K562 (cell line): ENCODE results near the gene COPS4. TPM values are rescaled to one million over a fixed set of nuclear protein-coding genes. Genes with fewer than 3 reads are reported as not detected.

Experiments used
- FOS ChIP-seq: IDR thresholded peaks from 3 replicates; pipeline ENCODE4 v1.6.1; 2011; ENCODE audit not compliant: insufficient read length; ENCODE audit errors: extremely low read depth
- HEY1 ChIP-seq: fragments of 250-450 bp; sonication (Bioruptor Pico); IDR thresholded peaks from 2 replicates; pipeline ENCODE4 v1.5.0; 2020; ENCODE audit warnings: mild to moderate bottlenecking, moderate library complexity, borderline replicate concordance
- NONO ChIP-seq, 2 experiments: fragments of 200-400 bp in 1 of 2; fragments of 450-650 bp in 1 of 2; formaldehyde crosslinking in 1 of 2; IDR thresholded peaks; 2 replicates each; pipeline ENCODE4 v1.6.1; 2017; ENCODE audit warnings: low read depth in 2 of 2, mild to moderate bottlenecking in 2 of 2, moderate library complexity in 2 of 2, low read length in 1 of 2
- ZBED1 ChIP-seq: IDR thresholded peaks from 2 replicates; pipeline ENCODE4 v1.6.1; 2014
- ZNF184 ChIP-seq: sonication (generic); formaldehyde crosslinking; IDR thresholded peaks from 2 replicates; pipeline ENCODE4 v1.5.0; 2020; ENCODE audit warnings: missing genetic modification reagents
- ZNF384 ChIP-seq: IDR thresholded peaks from 2 replicates; pipeline ENCODE4 v1.6.1; 2012; ENCODE audit warnings: low read depth, low read length, improper control_type of control experiment
- polyA plus RNA-seq, 8 experiments: library from polyadenylated mRNA; depleted of rRNA in 4 of 8; stranded (reverse) in 5 of 8; unstranded in 3 of 8; fragments of >200 nt; fragmentation: Nextera tagmentation in 2 of 8; fragmentation: Illumina TruSeq in 1 of 8; extraction: Ambion mirVana in 2 of 8; extraction: Trizol in 1 of 8; gene quantifications; 2 replicates each; pipeline versions ENCODE4 v1.2.1 to v1.2.3, GENCODE V29; 2011 to 2014; ENCODE audit warnings: inconsistent platforms in 1 of 8, missing spikeins in 1 of 8
- total RNA-seq, 7 experiments: library from RNA; depleted of rRNA in 6 of 7; stranded (reverse); fragments of >200 nt in 6 of 7; fragmentation: Illumina TruSeq in 2 of 7; extraction: Trizol in 2 of 7; gene quantifications; 2 replicates each; pipeline versions ENCODE4 v1.2.1 to v1.2.3, GENCODE V29; 2011 to 2021; ENCODE audit warnings: low replicate concordance in 1 of 7
- TF ChIP-seq, protein P1 (sequence below): fragments of 450-650 bp; IDR thresholded peaks from 2 replicates; pipeline ENCODE4 v1.6.1; 2018; ENCODE audit warnings: mild to moderate bottlenecking, low read depth; ENCODE audit not compliant: partially characterized antibody
- TF ChIP-seq, protein P2 (sequence below), 2 experiments: IDR thresholded peaks in 1 of 2; conservative IDR thresholded peaks in 1 of 2; 2 replicates each; pipeline ENCODE4 v1.6.1; 2016; ENCODE audit warnings: low read depth in 2 of 2, mild to moderate bottlenecking in 1 of 2, missing compliant biosample characterization in 1 of 2, missing genetic modification characterization in 1 of 2, moderate library complexity in 1 of 2
- TF ChIP-seq, protein P3 (sequence below): fragments of 250-450 bp; sonication (Bioruptor Pico); IDR thresholded peaks from 2 replicates; pipeline ENCODE4 v1.9.0; 2021; ENCODE audit warnings: mild to moderate bottlenecking, inconsistent platforms

Gene COPS4
- total and polyA plus RNA-seq, 9 of the 15 experiments (the other 6 are each of a cell fraction or from before 2014, with no cell fraction given) = 44.7 to 180 (median 70.9) TPM

DNA sequence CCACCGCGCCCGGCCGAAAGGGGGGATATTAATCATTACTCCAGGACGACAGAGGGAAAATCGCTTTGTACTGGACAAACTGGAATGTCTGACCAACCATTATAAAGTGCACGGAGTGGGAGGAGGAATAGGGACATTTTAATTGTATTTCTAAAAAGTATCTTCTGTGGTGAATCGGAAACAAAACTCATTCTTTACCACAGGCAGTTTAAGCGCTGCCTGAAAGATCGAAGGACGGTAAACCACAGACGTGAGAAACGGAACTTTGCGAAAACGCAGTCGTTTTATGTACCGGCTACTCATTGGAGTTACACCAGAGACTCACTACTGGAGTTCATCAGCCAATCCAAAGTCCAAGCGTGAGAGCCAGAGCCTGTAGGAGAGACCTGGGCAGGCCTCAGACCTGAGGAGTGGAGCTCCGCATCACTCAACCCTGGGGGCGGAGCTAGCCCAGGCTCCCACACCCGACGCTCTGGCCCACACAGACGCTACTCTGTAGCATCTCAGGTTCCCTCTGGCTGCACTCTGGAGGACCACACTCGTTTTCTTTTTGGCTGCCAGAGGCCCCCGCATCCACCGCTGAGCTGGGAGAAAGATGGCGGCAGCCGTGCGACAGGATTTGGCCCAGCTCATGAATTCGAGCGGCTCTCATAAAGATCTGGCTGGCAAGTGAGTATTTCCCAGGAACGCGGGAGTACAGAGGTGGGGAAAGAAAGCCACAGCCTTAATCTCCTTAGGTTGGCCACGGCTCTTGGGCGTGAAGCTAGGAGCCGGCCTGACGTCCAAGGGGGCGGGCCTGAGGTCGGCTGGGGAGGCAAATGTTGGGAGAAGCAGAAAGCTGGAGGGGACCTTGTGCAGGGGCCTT, at the start of gene COPS4 (continued):
- TF ChIP-seq ZNF184 (CRISPR knock-in tag) = no peak
- TF ChIP-seq FOS = peak; percentile 78
- TF ChIP-seq, protein P1, sequence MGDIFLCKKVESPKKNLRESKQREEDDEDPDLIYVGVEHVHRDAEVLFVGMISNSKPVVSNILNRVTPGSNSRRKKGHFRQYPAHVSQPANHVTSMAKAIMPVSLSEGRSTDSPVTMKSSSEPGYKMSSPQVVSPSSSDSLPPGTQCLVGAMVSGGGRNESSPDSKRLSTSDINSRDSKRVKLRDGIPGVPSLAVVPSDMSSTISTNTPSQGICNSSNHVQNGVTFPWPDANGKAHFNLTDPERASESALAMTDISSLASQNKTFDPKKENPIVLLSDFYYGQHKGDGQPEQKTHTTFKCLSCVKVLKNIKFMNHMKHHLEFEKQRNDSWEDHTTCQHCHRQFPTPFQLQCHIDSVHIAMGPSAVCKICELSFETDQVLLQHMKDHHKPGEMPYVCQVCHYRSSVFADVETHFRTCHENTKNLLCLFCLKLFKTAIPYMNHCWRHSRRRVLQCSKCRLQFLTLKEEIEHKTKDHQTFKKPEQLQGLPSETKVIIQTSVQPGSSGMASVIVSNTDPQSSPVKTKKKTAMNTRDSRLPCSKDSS = no peak
- TF ChIP-seq, protein P2, sequence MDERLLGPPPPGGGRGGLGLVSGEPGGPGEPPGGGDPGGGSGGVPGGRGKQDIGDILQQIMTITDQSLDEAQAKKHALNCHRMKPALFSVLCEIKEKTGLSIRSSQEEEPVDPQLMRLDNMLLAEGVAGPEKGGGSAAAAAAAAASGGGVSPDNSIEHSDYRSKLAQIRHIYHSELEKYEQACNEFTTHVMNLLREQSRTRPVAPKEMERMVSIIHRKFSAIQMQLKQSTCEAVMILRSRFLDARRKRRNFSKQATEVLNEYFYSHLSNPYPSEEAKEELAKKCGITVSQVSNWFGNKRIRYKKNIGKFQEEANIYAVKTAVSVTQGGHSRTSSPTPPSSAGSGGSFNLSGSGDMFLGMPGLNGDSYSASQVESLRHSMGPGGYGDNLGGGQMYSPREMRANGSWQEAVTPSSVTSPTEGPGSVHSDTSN (CRISPR knock-in tag; IDR thresholded peaks at IDR 0.05; ENCODE audit: low read depth) = no peak
- TF ChIP-seq, protein P2 (tag; conservative IDR thresholded peaks at IDR 0.05; ENCODE audit: low read depth) = peak; percentile 71
- 0 out of 2 replicates have a peak, but pooled peaks have one; percentile 26 for TF ChIP-seq HEY1 (CRISPR knock-in tag)
- TF ChIP-seq, protein P3, sequence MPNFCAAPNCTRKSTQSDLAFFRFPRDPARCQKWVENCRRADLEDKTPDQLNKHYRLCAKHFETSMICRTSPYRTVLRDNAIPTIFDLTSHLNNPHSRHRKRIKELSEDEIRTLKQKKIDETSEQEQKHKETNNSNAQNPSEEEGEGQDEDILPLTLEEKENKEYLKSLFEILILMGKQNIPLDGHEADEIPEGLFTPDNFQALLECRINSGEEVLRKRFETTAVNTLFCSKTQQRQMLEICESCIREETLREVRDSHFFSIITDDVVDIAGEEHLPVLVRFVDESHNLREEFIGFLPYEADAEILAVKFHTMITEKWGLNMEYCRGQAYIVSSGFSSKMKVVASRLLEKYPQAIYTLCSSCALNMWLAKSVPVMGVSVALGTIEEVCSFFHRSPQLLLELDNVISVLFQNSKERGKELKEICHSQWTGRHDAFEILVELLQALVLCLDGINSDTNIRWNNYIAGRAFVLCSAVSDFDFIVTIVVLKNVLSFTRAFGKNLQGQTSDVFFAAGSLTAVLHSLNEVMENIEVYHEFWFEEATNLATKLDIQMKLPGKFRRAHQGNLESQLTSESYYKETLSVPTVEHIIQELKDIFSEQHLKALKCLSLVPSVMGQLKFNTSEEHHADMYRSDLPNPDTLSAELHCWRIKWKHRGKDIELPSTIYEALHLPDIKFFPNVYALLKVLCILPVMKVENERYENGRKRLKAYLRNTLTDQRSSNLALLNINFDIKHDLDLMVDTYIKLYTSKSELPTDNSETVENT (CRISPR knock-in tag) = peak; percentile 96; the same call in 1 of the 2 replicates
- TF ChIP-seq ZBED1 = peak; percentile 58; the same call in 1 of the 2 replicates
- TF ChIP-seq ZNF384 = 0 out of 2 replicates have a peak, but pooled peaks have one; percentile 3
- TF ChIP-seq NONO (IDR thresholded peaks at IDR 0.05; ENCODE audit: low read depth in 2 of 2, low read length in 1 of 2) = peak in 1 of 2 experiments; percentile 39; a peak in 1 of 4 replicates
